ENCODE data around the gene GRB2. TPM values are rescaled to one million over a fixed set of nuclear protein-coding genes. Genes with fewer than 3 reads are reported as not detected.

The GRB2 gene
- total and polyA plus RNA-seq, 7 donors, result 39.5 to 71.6 (median 65.0) TPM

DNA sequence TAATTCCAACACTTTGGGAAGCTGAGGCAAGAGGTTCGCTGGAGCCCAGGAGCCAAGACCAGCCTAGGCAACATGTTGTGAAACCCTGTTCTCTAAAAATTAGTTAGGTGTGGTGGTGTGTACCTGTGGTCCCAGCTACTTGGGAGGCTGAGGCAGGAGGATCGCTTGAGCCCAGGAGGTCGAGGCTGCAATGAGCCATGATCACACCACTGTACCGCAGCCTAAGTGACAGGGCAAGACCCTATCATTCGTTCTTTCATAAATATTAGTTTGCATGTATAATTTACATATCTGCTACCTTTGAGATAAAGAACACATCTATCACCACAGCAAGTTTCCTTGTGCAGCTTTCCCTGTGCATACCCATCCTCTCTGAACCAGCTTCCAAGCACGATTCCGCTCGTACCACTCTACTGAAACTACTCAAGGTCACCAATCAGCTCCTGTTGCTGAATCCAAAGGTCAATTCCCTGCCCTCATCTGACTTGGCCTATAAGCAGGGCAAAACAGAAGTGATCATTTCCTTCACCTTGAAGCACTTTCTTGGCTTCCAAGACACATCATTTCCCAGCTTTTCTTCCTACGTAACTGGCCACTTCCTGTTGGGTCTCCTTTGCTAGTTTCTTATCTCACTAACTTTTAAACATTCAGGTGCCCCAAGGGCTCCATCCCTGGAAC, 49.1 kb downstream of the GRB2 start:
- intact Hi-C loops (cut with DNase I), result no loop called here
- H3K36me3 ChIP-seq (ENCODE audit: insufficient read depth in 1 of 2, low read depth in 1 of 2), result no peaks in the 10 kb centered on the region
- ATAC-seq (no peak), DNase-seq (no peak)
- H3K27ac ChIP-seq, result no peak overlapping the region
- H3K9me3 ChIP-seq, result no peaks in the 10 kb centered on the region
- peaks cover 22% of the 10 kb centered on the region for H3K4me1 ChIP-seq
- TF ChIP-seq, protein P1, sequence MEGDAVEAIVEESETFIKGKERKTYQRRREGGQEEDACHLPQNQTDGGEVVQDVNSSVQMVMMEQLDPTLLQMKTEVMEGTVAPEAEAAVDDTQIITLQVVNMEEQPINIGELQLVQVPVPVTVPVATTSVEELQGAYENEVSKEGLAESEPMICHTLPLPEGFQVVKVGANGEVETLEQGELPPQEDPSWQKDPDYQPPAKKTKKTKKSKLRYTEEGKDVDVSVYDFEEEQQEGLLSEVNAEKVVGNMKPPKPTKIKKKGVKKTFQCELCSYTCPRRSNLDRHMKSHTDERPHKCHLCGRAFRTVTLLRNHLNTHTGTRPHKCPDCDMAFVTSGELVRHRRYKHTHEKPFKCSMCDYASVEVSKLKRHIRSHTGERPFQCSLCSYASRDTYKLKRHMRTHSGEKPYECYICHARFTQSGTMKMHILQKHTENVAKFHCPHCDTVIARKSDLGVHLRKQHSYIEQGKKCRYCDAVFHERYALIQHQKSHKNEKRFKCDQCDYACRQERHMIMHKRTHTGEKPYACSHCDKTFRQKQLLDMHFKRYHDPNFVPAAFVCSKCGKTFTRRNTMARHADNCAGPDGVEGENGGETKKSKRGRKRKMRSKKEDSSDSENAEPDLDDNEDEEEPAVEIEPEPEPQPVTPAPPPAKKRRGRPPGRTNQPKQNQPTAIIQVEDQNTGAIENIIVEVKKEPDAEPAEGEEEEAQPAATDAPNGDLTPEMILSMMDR (IDR thresholded peaks at IDR 0.05), result no peak
- H3K4me3 ChIP-seq, result no peak overlapping the region
- WGBS, 3 donors, result 80 to 88% (median 87%) methylated on average over 9 of the region's 9 CpGs
- H3K27me3 ChIP-seq (ENCODE audit: insufficient read depth in 3 of 3, low read length in 2 of 3), result no peaks in the 10 kb centered on the region

DNA sequence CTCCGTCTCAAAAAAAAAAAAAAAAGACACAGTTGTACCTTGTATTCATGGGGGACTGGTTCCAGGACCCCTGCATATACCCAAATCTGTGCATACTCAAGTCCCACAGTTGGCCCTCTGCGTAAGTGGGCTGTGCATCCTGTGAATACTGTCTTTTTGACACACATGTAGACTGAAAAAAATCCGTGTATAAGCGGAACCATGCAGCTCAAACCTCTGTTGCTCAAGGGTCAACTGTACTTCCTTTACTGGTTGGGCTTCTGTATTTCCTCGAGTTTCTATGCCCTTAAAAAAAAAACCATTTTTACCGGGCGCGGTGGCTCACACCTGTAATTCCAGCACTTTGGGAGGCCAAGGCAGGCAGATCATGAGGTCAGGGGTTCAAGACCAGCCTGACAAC, 52.3 kb downstream of the GRB2 start:
- TF ChIP-seq, protein P1 (IDR thresholded peaks at IDR 0.05), result no peak
- no peaks in the 10 kb centered on the region for H3K36me3 ChIP-seq (ENCODE audit: insufficient read depth in 1 of 2, low read depth in 1 of 2)
- ATAC-seq, result no peak
- intact Hi-C loops (cut with DNase I), result no loop called here
- no peaks in the 10 kb centered on the region for H3K9me3 ChIP-seq
- no peak for DNase-seq
- no peak overlapping the region for H3K4me3 ChIP-seq
- H3K27ac ChIP-seq, result no peak overlapping the region
- H3K4me1 ChIP-seq, result peaks cover 30% of the 10 kb centered on the region
- WGBS, 3 donors, result 91 to 96% (median 93%) methylated on average over 7 to 8 of the region's 8 CpGs
- H3K27me3 ChIP-seq (ENCODE audit: insufficient read depth in 3 of 3, low read length in 2 of 3), result no peaks in the 10 kb centered on the region

DNA sequence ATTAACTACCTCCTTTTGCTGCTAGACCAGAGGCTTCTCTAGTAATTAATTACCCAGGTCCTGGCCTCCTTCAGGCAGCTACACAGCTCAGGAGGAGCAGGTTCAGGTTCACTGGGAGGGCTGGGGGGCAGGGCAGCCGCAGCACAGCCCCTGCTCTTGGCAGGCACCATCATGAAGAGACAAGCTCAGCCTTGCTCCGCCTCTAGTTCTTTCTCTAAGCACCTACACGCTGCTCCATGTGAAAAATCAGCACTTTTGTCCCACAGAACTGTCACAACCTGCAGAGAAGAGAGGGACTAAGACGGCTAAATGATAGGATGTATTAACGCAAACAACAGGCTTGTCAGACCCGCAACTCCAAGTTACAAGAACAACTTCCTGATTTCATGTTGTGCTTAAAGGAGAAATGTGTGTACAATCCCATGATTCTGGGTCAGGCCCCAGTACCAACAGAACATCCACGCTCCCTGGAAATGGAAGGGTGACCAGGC, 53.4 kb downstream of the GRB2 start:
- DNase-seq (no peak), ATAC-seq (peak in 2 of 4 donors; percentile 43 to 50)
- 64 to 73% (median 67%) methylated on average over 7 of the region's 7 CpGs for WGBS, 3 donors
- intact Hi-C loops (cut with DNase I), result no loop called here
- TF ChIP-seq, protein P1 (IDR thresholded peaks at IDR 0.05), result no peak
- Histone ChIP-seq H3K9me3 (no peaks in the 10 kb centered on the region), H3K4me3 (no peak overlapping the region), H3K27me3 (ENCODE audit: insufficient read depth in 3 of 3, low read length in 2 of 3) (no peaks in the 10 kb centered on the region), H3K27ac (peak overlapping the region; percentile 27), H3K36me3 (ENCODE audit: insufficient read depth in 1 of 2, low read depth in 1 of 2) (no peaks in the 10 kb centered on the region), H3K4me1 (peaks cover 41% of the 10 kb centered on the region)

DNA sequence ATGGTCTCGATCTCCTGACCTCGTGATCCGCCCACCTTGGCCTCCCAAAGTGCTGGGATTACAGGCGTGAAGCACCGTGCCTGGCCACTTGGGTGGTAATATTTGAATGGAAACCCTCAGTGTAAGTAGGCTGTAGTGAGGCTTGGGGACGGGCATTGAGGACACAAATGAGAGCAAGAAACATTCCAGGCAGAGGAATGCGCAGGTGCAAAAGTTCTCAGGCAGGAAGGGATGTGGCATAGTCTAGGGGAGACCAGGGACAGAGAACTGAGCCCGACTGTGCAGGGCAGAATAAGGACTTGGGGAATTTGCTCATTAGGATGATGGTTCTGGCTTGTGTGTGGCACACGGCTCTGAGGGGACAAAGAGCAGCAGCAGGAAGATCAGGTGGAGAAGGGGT, 54.8 kb downstream of the GRB2 start:
- WGBS, 3 donors, result 88 to 93% (median 91%) methylated on average over 9 of the region's 9 CpGs
- TF ChIP-seq, protein P1 (IDR thresholded peaks at IDR 0.05), result no peak

DNA sequence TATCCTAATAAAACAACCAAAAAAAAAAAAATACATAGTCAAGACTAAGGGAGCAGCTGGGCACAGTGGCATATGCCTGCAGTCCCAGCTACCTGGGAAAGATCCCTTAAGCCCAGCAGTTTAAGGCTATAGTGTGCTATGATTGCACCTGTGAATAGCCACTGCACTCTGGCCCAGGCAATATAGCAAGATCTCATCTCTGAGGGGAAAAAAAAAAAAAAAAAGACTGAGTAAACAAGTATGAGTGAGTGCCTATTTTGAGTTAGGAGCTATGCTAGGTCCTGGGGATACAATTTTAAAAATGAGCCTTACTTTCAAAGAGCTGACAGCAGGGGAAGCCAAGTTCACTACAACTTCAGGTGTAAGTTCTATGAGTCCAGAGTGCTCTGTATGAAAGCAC, 55.4 kb downstream of the GRB2 start:
- Histone ChIP-seq H3K4me1 (peaks cover 54% of the 10 kb centered on the region), H3K4me3 (no peak overlapping the region), H3K27me3 (ENCODE audit: insufficient read depth in 3 of 3, low read length in 2 of 3) (no peaks in the 10 kb centered on the region), H3K27ac (no peak overlapping the region), H3K36me3 (ENCODE audit: insufficient read depth in 1 of 2, low read depth in 1 of 2) (no peaks in the 10 kb centered on the region), H3K9me3 (no peaks in the 10 kb centered on the region)
- ATAC-seq, result peak in 2 of 4 donors; percentile 26 to 53
- intact Hi-C loops (cut with DNase I), result no loop called here
- TF ChIP-seq, protein P1 (IDR thresholded peaks at IDR 0.05), result no peak
- no peak for DNase-seq

More for the DNA sequence above, 54.8 kb downstream of the GRB2 start:
- no peaks in the 10 kb centered on the region for H3K36me3 ChIP-seq (ENCODE audit: insufficient read depth in 1 of 2, low read depth in 1 of 2)
- no peaks in the 10 kb centered on the region for H3K27me3 ChIP-seq (ENCODE audit: insufficient read depth in 3 of 3, low read length in 2 of 3)
- no peak overlapping the region for H3K27ac ChIP-seq
- ATAC-seq (no peak), DNase-seq (no peak)
- intact Hi-C loops (cut with DNase I), result no loop called here
- peaks cover 47% of the 10 kb centered on the region for H3K4me1 ChIP-seq
- H3K9me3 ChIP-seq, result no peaks in the 10 kb centered on the region
- H3K4me3 ChIP-seq, result no peak overlapping the region
